Osteocyte (in vitro differentiated cells): ENCODE measurements around the gene SIX3. TPM values are rescaled to one million over a fixed set of nuclear protein-coding genes. Genes with fewer than 3 reads are reported as not detected.
A peak's percentile ranks its signal among the peaks of the same experiment; 100 is the strongest.

ENCODE experiments used
- DNase-seq: peaks from one replicate; pipeline ENCODE4 v3.0.0; 2021; ENCODE audit warnings: mixed read lengths; ENCODE audit not compliant: unreplicated experiment; ENCODE audit errors: extremely low spot score
- H3K27ac Mint-ChIP-seq: one replicate; pipeline ENCODE4 v1.8.0; 2021; ENCODE audit warnings: mild to moderate bottlenecking, mixed read lengths; ENCODE audit not compliant: unreplicated experiment
- H3K27me3 Mint-ChIP-seq: one replicate; pipeline ENCODE4 v1.8.0; 2021; ENCODE audit warnings: mixed read lengths; ENCODE audit not compliant: unreplicated experiment
- H3K36me3 Mint-ChIP-seq: one replicate; pipeline ENCODE4 v1.8.0; 2021; ENCODE audit warnings: mixed read lengths; ENCODE audit not compliant: unreplicated experiment
- H3K4me1 Mint-ChIP-seq: one replicate; pipeline ENCODE4 v1.8.0; 2021; ENCODE audit warnings: mixed read lengths; ENCODE audit not compliant: unreplicated experiment
- H3K4me3 Mint-ChIP-seq: one replicate; pipeline ENCODE4 v1.8.0; 2021; ENCODE audit warnings: mild to moderate bottlenecking, moderate library complexity, mixed read lengths; ENCODE audit not compliant: unreplicated experiment
- H3K9me3 Mint-ChIP-seq: one replicate; pipeline ENCODE4 v1.8.0; 2021; ENCODE audit warnings: mixed read lengths; ENCODE audit not compliant: unreplicated experiment
- total RNA-seq: library from RNA; stranded (reverse); gene quantifications from 2 replicates; pipeline ENCODE4 v1.2.1, GENCODE V29; 2021
- TF ChIP-seq, protein P1 (sequence below): fragments of 200-600 bp; sonication (generic); IDR thresholded peaks from 2 replicates; pipeline ENCODE4 v1.5.0; 2021; ENCODE audit warnings: antibody characterized with exemption, mild to moderate bottlenecking, moderate library complexity

Gene SIX3
- total RNA-seq, 1 donor from 2014 or later, result not detected

DNA sequence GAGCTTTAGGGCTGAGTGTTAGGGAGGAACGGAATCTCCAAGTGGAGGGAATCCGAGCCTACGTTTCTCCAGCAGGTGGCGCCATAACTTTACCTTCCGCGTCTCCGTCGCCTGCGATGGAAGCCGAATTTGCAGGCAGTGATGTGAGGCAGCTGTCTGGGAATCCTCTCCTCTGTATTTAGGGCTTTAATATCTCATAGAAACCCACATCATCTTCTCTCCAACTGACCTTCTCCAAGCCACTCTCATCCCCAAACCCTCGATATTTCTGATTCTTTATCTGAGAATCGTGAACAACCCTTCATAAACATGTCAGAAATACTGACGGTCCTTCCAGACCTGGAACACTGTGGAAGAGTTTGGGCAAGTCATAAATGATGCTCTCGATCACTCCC, 40.2 kb downstream of the SIX3 start:
- H3K36me3 Mint-ChIP-seq, result no peaks in the 10 kb centered on the region
- H3K27ac Mint-ChIP-seq, result no peak overlapping the region
- peak; percentile 92 for DNase-seq
- TF ChIP-seq, protein P1, sequence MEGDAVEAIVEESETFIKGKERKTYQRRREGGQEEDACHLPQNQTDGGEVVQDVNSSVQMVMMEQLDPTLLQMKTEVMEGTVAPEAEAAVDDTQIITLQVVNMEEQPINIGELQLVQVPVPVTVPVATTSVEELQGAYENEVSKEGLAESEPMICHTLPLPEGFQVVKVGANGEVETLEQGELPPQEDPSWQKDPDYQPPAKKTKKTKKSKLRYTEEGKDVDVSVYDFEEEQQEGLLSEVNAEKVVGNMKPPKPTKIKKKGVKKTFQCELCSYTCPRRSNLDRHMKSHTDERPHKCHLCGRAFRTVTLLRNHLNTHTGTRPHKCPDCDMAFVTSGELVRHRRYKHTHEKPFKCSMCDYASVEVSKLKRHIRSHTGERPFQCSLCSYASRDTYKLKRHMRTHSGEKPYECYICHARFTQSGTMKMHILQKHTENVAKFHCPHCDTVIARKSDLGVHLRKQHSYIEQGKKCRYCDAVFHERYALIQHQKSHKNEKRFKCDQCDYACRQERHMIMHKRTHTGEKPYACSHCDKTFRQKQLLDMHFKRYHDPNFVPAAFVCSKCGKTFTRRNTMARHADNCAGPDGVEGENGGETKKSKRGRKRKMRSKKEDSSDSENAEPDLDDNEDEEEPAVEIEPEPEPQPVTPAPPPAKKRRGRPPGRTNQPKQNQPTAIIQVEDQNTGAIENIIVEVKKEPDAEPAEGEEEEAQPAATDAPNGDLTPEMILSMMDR, result peak; percentile 93
- H3K4me3 Mint-ChIP-seq, result no peak overlapping the region
- peaks cover 9% of the 10 kb centered on the region for H3K27me3 Mint-ChIP-seq
- H3K4me1 Mint-ChIP-seq, result peaks cover 4% of the 10 kb centered on the region
- peaks cover 3% of the 10 kb centered on the region for H3K9me3 Mint-ChIP-seq

- no peak overlapping the region for H3K4me3 Mint-ChIP-seq
- TF ChIP-seq, protein P1, result no peak
- no peak overlapping the region for H3K27ac Mint-ChIP-seq
- DNase-seq, result no peak
- H3K36me3 Mint-ChIP-seq, result peaks cover 5% of the 10 kb centered on the region
- peaks cover 18% of the 10 kb centered on the region for H3K9me3 Mint-ChIP-seq
- no peaks in the 10 kb centered on the region for H3K27me3 Mint-ChIP-seq
- H3K4me1 Mint-ChIP-seq, result peaks cover 4% of the 10 kb centered on the region
Observed at GRCh38 chr2:44983836-44984604, 42.5 kb downstream of the SIX3 start.

DNA sequence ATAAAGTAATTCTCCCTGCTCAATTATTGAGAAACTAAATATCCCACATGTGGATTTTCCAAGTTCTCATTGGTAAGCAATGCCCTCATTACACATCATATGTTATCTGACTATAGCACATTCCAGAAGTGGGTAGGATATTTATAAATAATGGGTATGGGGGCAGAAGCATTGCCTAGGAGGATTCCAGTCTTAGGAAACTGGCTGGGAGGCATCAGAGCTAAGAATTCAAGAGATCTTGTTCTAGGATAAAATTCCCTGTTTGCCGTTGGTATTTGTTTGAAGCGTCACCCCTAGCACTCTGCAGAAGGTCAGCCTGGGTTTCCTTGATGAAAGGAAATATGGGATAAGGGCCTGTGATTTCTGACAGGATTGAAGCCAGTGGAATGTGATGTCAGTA, 47.7 kb downstream of the SIX3 start:
- no peak overlapping the region for H3K4me3 Mint-ChIP-seq
- peaks cover 3% of the 10 kb centered on the region for H3K27me3 Mint-ChIP-seq
- no peak for DNase-seq
- H3K9me3 Mint-ChIP-seq, result peaks cover 29% of the 10 kb centered on the region
- TF ChIP-seq, protein P1, result no peak
- no peak overlapping the region for H3K27ac Mint-ChIP-seq
- no peaks in the 10 kb centered on the region for H3K4me1 Mint-ChIP-seq
- H3K36me3 Mint-ChIP-seq, result peaks cover 12% of the 10 kb centered on the region

- H3K36me3 Mint-ChIP-seq, result peaks cover 8% of the 10 kb centered on the region
- H3K9me3 Mint-ChIP-seq, result peaks cover 11% of the 10 kb centered on the region
- no peak for DNase-seq
- no peaks in the 10 kb centered on the region for H3K4me1 Mint-ChIP-seq
- TF ChIP-seq, protein P1, result no peak
- H3K4me3 Mint-ChIP-seq, result no peak overlapping the region
- peaks cover 9% of the 10 kb centered on the region for H3K27me3 Mint-ChIP-seq
- no peak overlapping the region for H3K27ac Mint-ChIP-seq
Observed at GRCh38 chr2:44994377-44994776, 52.9 kb downstream of the SIX3 start.

Other genes with a start within 250 kb of the SIX3 start
- 42.8 and 45.9 TPM in 2 replicates for gene SIX2, start 67.8 kb downstream of the SIX3 start, total RNA-seq